GM04504 (cell line): ENCODE measurements around the gene PSORS1C1.
"Not testable (repeated sequence)": the region's sequence is repeated elsewhere in the genome, so short reads cannot be mapped to it uniquely, and the experiment has no call there.

Experiments
- DNase-seq: peaks from one replicate; pipeline ENCODE4 v3.0.0-alpha.2; 2012; ENCODE audit warnings: low read depth

Gene PSORS1C1

GRCh38 chr6:31158863-31159855 lies 44.6 kb downstream of the PSORS1C1 start:
- no peak for DNase-seq

DNA sequence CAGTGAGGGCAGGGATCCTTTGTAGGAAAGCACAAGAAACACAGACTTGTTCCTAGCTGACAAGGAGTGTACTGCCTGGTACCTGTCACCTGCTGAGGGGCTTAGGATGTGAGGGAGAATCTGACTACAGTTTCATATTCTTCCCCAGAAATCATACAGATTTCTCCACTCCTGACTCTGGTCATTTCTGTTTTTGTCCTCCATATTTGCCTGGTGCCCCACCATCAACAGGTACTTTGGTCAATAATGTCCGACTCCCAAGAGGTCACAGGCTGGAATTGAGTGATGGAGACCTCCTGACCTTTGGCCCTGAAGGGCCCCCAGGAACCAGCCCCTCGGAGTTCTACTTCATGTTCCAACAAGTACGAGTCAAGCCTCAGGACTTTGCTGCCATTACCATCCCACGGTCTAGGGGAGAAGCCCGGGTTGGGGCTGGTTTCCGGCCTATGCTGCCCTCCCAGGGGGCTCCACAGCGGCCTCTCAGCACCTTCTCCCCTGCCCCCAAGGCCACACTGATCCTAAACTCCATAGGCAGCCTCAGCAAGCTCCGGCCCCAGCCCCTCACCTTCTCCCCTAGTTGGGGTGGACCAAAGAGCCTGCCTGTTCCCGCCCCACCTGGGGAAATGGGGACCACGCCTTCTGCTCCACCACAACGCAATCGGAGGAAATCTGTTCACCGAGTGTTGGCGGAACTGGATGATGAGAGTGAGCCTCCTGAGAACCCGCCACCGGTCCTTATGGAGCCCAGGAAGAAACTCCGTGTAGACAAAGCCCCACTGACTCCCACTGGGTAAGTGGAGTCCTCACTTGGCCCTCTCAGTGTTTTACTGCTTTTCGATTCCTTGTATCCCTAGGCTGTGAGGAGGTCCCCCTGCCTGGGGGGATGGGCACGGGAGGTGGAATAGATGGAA lies 46.9 kb downstream of the PSORS1C1 start:
- DNase-seq = no peak

- DNase-seq = no peak
Measured at GRCh38 chr6:31162463-31163165, 48.0 kb downstream of the PSORS1C1 start.

DNA sequence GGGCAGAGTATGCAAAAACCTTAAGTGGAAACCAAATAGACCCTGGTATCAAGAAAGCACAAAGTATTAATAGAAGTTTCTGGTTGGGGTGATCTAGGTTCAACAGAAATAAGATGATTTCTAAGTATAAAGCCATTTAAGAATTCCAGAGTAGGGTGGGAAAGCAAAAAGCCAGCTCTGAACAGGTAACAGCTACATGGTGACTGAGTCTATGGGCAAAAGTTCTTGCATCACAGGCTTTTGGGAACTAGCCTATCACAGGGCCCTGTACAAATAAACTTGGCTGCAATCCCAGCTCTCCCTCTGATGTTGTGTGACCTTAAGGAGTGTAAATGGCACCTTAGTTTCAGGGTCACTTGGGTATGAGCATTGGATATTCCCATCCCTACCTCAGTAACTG lies 49.3 kb downstream of the PSORS1C1 start:
- no peak for DNase-seq

DNA sequence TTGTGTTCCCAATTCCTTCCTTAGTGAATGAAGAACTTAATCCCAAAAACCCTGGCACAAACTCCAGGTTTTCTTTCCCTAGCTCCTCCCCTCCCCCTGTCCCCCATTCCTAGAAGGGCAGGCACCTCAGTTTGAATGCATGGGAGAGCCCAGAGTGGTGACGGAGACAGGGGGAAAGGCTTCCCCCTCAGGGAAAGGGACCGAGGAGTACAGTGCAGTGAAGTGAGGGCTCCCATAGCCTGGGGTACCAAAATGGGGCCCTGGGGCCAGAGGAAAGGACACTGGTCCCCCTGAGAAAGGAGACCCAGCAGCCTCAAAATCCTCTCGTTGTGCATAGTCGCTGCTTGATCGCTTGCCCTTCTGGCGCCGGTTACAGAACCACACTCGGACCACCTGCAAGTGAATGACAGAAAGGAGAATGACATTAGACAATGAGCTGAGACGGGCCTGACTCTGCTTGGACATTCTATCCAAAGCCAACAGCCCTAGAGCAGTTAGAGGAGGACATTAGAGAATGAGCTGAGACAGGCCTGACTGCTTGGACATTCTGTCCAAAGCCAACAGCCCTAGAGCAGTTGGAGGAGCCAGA lies 50.0 kb downstream of the PSORS1C1 start:
- DNase-seq = not testable (repeated sequence)

- not testable (repeated sequence) for DNase-seq
Measured at GRCh38 chr6:31165064-31165832, 50.6 kb downstream of the PSORS1C1 start.

GRCh38 chr6:31165986-31166385 lies 51.4 kb downstream of the PSORS1C1 start:
- no peak for DNase-seq

DNA sequence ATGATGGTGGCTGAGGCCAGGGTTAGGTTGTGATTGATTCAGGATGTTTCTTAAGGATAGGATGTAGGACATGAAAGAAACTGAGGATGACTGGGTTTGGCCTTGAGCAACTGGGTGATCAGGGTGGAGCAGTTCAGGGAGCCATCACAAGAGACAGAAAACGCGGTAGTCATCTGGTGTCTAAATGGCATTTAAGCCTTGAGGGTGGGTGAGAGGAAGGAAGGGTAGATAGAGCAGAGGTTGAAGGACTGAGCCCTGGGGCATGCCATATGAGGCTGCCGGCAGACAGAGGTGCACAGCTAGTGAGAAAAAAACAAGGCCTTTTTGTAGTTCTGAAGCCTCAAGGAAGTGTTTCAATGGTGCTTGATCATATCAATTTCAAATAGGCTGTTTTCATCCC lies 54.0 kb downstream of the PSORS1C1 start:
- DNase-seq = no peak

GRCh38 chr6:31169123-31169857 lies 54.7 kb downstream of the PSORS1C1 start:
- no peak for DNase-seq

DNA sequence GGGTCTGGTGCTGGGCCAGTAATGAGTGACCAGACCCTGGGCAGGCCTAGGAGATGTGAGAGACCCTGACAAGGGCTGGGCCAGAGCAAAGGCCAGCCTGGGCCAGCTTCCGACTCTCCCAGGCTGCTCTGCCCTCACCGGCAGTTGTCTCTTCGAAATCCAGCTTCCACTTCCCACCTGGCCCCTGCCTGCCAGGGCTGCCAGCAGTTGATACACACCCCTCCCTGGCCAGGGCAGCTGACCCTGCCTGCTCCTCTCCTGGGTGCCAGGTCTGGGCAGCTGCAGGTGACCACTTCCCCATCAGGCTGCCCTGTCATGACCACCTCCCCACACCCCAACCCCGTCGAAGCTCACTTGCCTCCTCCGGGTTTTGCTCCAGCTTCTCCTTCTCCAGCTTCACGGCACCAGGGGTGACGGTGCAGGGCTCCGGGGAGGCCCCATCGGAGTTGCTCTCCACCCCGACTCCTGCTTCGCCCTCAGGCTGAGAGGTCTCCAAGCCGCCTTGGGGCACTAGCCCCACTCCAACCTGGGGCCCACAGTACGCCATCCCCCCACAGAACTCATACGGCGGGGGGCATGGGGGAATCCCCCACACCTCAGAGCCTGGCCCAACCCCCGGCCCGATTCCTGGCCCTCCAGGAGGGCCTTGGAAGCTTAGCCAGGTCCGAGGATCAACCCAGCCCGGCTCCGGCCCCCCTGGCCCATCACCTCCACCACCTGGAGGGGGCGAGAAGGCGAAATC lies 55.4 kb downstream of the PSORS1C1 start:
- DNase-seq = not testable (repeated sequence)

DNA sequence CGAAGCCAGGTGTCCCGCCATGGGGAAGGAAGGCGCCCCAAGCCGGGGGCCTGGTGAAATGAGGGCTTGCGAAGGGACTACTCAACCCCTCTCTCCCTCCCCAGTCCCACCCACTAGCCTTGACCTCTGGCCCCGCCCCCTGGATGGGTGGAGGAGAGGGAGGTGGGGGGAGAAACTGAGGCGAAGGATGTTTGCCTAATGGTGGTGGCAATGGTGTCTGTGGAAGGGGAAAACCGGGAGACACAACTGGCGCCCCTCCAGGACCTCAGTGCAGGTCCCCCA lies 55.9 kb downstream of the PSORS1C1 start, which contains the start of gene POU5F1:
TSS of gene POU5F1 (minus strand) at position 83 of the 282 bp plus-strand sequence. CDS start at position 21, 62 bp downstream.
- no peak for DNase-seq

GRCh38 chr6:31170987-31171671 lies 56.5 kb downstream of the PSORS1C1 start:
- no peak for DNase-seq

DNA sequence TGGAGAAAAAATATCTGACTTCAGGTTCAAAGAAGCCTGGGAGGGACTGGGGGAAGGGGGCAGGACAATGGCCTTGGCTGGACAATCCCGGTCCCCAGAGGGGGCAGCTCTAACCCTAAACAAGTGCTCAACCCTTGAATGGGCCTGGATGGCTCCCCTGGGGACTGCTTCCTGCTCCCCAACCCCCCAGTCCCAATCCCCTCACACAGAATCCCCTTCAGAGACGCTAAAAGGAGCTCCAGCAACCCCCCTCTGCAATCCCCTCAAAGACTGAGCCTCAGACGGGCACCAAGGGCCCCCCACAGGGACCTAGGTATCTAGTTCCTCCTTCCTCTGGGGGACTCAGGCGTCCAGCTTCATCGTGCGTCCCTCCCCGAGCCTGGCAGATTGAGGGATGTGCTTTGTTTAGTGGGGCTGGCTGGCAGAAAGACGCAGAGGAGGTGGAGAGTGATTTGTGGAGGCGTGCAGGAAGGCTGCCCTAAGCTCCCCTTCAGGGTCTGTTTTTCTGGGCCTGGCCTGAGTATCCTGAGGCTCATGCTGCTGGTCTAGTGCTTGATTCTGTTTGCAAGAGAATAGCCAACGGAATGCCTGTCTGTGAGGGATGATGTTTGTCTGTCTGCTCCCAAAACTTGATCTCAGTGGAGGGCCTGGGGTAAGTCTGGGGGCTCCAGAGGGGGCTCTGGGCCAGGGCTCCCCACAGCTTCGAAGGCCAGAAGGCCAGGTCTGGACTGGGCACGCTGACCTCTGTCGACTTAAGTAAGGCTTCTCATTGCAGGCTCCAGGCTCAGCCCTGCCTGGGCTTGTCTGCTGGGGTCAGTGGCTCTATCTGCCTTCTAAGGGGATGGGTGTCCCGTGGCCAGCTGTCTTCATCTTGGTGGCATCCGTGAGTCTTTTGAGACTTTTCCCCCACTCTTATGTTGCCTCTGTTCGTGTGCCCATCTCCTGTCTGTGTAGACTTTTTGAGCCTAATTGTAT lies 57.6 kb downstream of the PSORS1C1 start:
- no peak for DNase-seq

- no peak for DNase-seq
Measured at GRCh38 chr6:31172973-31173384, 58.4 kb downstream of the PSORS1C1 start.

DNA sequence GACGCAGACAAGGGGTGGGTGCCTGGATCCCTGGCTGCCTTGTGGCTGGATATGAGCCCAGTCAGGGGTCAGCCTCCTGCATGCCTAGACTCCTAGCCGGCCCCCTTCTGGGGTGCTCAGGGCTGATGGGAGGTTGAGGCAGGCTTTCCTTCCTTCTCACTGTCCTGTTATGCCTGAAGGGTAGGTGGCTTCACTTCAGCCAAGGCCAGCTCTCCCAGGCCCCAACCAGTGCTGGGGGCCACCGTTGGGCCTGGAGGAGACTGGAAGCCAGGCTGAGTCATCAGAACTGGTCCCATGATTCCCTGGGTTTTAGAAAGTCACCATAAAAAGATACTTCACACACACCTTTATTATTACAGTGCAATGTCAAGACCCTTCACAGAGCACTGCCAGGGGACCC lies 58.8 kb downstream of the PSORS1C1 start:
- DNase-seq = no peak

DNA sequence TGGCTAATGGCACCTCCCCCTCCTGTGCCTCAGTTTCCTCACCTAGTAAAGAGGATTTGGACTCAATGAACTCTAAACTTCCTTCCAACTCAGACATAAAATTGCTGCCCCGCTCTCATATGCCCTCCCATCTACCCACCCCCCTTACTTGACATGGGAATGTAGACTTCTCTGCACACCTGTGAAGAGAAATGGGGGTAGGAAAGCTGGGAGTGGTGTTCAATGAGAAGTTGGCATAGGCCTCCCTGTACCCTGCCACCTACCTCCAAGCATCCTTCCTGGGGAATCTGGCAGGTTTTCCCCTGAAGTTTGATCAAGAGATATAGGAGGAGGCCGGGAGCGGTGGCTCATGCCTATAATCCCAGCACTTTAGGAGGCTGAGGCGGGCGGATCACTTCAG lies 59.8 kb downstream of the PSORS1C1 start:
- DNase-seq = no peak

- peak; percentile 35 for DNase-seq
Measured at GRCh38 chr6:31175971-31176370, 61.4 kb downstream of the PSORS1C1 start.
